Smooth muscle cell (in vitro differentiated cells): ENCODE measurements around the gene OR5AP2. TPM values are rescaled to one million over a fixed set of nuclear protein-coding genes. Genes with fewer than 3 reads are reported as not detected.
A peak's percentile ranks its signal among the peaks of the same experiment; 100 is the strongest.
"Not testable (repeated sequence)": the region's sequence is repeated elsewhere in the genome, so short reads cannot be mapped to it uniquely, and the experiment has no call there.

Experiments used
- DNase-seq: peaks from one replicate; lab custom pipeline; 2025; ENCODE audit not compliant: unreplicated experiment; lab: John Stamatoyannopoulos, UW
- H2AFZ ChIP-seq: fragments of 200-600 bp; sonication (generic); 2 replicates; pipeline ENCODE4 v1.6.0; 2016; ENCODE audit warnings: antibody characterized with exemption, low read depth, mild to moderate bottlenecking
- H3F3A ChIP-seq: fragments of 200-600 bp; sonication (generic); 2 replicates; pipeline ENCODE4 v1.6.0; 2017; ENCODE audit warnings: antibody characterized with exemption, low read depth
- H3K27ac ChIP-seq: fragments of 200-600 bp; sonication (generic); 2 replicates; pipeline ENCODE4 v1.5.1; 2016; ENCODE audit warnings: low read depth, mild to moderate bottlenecking
- H3K27me3 ChIP-seq: fragments of 200-600 bp; sonication (generic); 2 replicates; pipeline ENCODE4 v1.6.1; 2016; ENCODE audit warnings: low read depth, mild to moderate bottlenecking
- H3K36me3 ChIP-seq: fragments of 200-600 bp; sonication (generic); 2 replicates; pipeline ENCODE4 v1.5.1; 2016; ENCODE audit warnings: low read depth
- H3K4me1 ChIP-seq: fragments of 200-600 bp; sonication (generic); 2 replicates; pipeline ENCODE4 v1.5.1; 2016; ENCODE audit warnings: low read depth
- H3K4me2 ChIP-seq: fragments of 200-600 bp; sonication (generic); 2 replicates; pipeline ENCODE4 v1.6.0; 2016; ENCODE audit warnings: mild to moderate bottlenecking
- H3K4me3 ChIP-seq: fragments of 200-600 bp; sonication (generic); 2 replicates; pipeline ENCODE4 v1.5.1; 2016; ENCODE audit warnings: mild to moderate bottlenecking
- H3K79me2 ChIP-seq: fragments of 200-600 bp; sonication (generic); 2 replicates; pipeline ENCODE4 v1.6.0; 2016; ENCODE audit warnings: low read depth, mild to moderate bottlenecking
- H3K9ac ChIP-seq: fragments of 200-600 bp; sonication (generic); 2 replicates; pipeline ENCODE4 v1.6.0; 2016; ENCODE audit warnings: low read depth
- H3K9me3 ChIP-seq: fragments of 200-600 bp; sonication (generic); replicated peaks from 2 replicates; pipeline ENCODE4 v1.5.1; 2016; ENCODE audit warnings: low read depth
- H4K20me1 ChIP-seq: fragments of 200-600 bp; sonication (generic); 2 replicates; pipeline ENCODE4 v1.6.0; 2016; ENCODE audit warnings: low read depth
- WGBS: methylation state at CpG from one replicate; pipeline ENCODE4 v1.1.7; 2016; ENCODE audit warnings: low lambda C conversion rate; 5-methylcytosine and 5-hydroxymethylcytosine counted together
- polyA plus RNA-seq: library from polyadenylated mRNA; unstranded; fragments of >200 nt; fragmentation: Nextera tagmentation; extraction: Ambion mirVana; gene quantifications from 2 replicates; pipeline ENCODE4 v1.2.1, GENCODE V29; 2016
- total RNA-seq: library from RNA; depleted of rRNA; stranded (reverse); fragments of >200 nt; gene quantifications from 2 replicates; pipeline ENCODE4 v1.2.3, GENCODE V29; 2014
- TF ChIP-seq, protein P1 (sequence below): fragments of 200-600 bp; sonication (generic); IDR thresholded peaks from 2 replicates; pipeline ENCODE4 v1.5.1; 2017; ENCODE audit warnings: borderline replicate concordance, mild to moderate bottlenecking, antibody characterized with exemption; ENCODE audit not compliant: insufficient read depth, poor library complexity, severe bottlenecking

Gene OR5AP2
- total and polyA plus RNA-seq, 2 experiments from 2014 or later: not detected

DNA sequence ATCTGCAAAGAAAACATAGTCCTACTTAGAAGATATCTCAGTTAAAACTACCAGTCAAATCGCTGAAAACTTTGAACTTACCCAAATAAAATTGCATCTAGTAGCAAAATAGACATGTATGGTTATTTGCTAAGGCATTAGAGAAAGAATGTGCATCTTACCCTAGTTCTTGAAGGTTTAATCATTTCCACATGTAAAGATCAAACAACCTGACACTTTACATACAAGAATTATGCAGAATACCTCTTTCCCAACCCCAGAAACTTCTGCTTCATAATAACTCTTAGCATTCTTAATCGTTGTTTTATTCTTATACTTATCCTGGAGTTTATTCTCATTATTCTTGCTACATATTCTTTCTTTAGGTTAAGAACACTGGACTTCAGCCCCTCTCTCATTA, 9.9 kb downstream of the OR5AP2 start:
- WGBS: 89% methylated on average over 2 of the region's 2 CpGs
- Histone ChIP-seq H2AFZ (no peak overlapping the region), H3K36me3 (no peaks in the 10 kb centered on the region), H3K79me2 (no peaks in the 10 kb centered on the region), H3K9ac (no peak overlapping the region), H3K4me1 (no peaks in the 10 kb centered on the region), H3K9me3 (no peaks in the 10 kb centered on the region), H4K20me1 (no peaks in the 10 kb centered on the region), H3K4me3 (no peak overlapping the region), H3K27me3 (no peaks in the 10 kb centered on the region), H3F3A (no peaks in the 10 kb centered on the region), H3K4me2 (no peak overlapping the region), H3K27ac (no peak overlapping the region)
- TF ChIP-seq, protein P1, sequence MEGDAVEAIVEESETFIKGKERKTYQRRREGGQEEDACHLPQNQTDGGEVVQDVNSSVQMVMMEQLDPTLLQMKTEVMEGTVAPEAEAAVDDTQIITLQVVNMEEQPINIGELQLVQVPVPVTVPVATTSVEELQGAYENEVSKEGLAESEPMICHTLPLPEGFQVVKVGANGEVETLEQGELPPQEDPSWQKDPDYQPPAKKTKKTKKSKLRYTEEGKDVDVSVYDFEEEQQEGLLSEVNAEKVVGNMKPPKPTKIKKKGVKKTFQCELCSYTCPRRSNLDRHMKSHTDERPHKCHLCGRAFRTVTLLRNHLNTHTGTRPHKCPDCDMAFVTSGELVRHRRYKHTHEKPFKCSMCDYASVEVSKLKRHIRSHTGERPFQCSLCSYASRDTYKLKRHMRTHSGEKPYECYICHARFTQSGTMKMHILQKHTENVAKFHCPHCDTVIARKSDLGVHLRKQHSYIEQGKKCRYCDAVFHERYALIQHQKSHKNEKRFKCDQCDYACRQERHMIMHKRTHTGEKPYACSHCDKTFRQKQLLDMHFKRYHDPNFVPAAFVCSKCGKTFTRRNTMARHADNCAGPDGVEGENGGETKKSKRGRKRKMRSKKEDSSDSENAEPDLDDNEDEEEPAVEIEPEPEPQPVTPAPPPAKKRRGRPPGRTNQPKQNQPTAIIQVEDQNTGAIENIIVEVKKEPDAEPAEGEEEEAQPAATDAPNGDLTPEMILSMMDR: no peak
- DNase-seq: no peak

DNA sequence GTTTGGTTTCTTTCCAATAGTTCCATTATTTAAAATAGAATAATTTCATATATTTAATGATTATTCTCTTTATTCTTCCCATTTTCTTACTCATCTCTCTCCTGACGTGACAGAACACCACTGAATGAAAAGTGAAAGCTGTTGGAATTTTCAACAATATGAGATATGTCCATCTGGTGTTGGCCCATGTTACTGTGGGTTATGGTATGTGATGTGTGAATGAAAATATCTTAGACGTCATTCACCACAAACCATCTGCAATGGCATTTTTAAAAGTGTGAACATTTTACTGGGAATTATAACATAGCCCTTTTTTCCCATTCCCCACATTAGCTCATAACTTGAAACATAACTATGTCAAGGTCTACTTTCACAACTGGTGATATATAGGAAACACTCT, 16.3 kb downstream of the OR5AP2 start:
- Histone ChIP-seq H3K4me2 (no peak overlapping the region), H2AFZ (no peak overlapping the region), H3K36me3 (no peaks in the 10 kb centered on the region), H3K9ac (no peak overlapping the region), H3K9me3 (no peaks in the 10 kb centered on the region), H3F3A (peaks cover 3% of the 10 kb centered on the region), H3K4me3 (no peak overlapping the region), H3K4me1 (peaks cover 4% of the 10 kb centered on the region), H3K79me2 (no peaks in the 10 kb centered on the region), H4K20me1 (no peaks in the 10 kb centered on the region), H3K27ac (no peak overlapping the region), H3K27me3 (no peaks in the 10 kb centered on the region)
- no peak for DNase-seq
- TF ChIP-seq, protein P1: no peak
- WGBS: 59% methylated on average over 2 of the region's 2 CpGs

DNA sequence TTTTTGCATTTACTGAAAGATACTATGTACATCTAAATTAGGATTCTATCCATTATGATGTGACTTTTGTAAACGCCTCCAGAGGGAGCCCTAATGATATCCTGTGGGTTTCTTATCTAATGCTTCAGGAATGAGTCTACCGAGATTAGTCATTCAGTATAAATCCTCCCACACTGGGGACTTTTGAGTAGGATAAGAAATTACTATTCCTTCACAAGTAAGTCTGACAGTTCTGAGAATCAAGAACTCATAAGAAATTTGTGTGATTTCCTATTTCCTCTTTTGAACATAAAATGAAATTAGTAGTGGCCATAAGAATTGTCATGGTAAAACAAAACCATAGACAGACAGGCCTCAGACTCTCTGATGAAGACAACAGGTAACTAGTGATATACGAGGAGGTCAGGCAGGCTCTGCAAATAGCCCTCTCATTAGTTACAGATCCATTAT, 17.6 kb downstream of the OR5AP2 start:
- H3K9me3 ChIP-seq: no peaks in the 10 kb centered on the region
- H3K4me3 ChIP-seq: no peak overlapping the region
- peak overlapping the region; percentile 80 for H3K27ac ChIP-seq
- H3K4me2 ChIP-seq: peak overlapping the region; percentile 58
- H3K36me3 ChIP-seq: no peaks in the 10 kb centered on the region
- TF ChIP-seq, protein P1: peak; percentile 71
- peak overlapping the region; percentile 52 for H3K9ac ChIP-seq
- no peaks in the 10 kb centered on the region for H3K79me2 ChIP-seq
- DNase-seq: no peak
- no peak overlapping the region for H2AFZ ChIP-seq
- H4K20me1 ChIP-seq: no peaks in the 10 kb centered on the region
- H3K4me1 ChIP-seq: peaks cover 4% of the 10 kb centered on the region
- WGBS: 1% methylated on average over 3 of the region's 3 CpGs
- no peaks in the 10 kb centered on the region for H3K27me3 ChIP-seq
- H3F3A ChIP-seq: peaks cover 3% of the 10 kb centered on the region

DNA sequence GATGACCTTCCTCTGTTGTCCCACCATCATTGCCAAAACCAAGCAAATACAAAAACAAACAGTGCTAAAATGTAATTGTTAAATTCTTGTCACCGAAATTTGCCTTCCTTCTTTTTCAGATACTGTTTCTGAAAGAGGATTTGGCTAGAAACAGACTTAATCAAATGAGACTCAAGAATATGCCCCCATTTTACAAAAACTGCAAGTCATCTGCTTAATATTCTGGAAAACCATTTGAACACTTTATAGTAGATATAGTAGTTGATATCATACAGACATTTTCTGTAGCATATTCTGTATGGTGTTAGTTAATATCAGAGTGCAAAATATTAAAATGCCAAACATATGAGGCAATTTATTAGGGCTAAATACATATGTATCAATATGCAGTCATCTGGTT, 31.1 kb downstream of the OR5AP2 start:
- 88% methylated on average over 1 of the region's 1 CpG for WGBS
- no peak overlapping the region for H2AFZ ChIP-seq
- no peaks in the 10 kb centered on the region for H3K9me3 ChIP-seq
- no peak overlapping the region for H3K4me3 ChIP-seq
- no peaks in the 10 kb centered on the region for H3K4me1 ChIP-seq
- TF ChIP-seq, protein P1: no peak
- H3F3A ChIP-seq: no peaks in the 10 kb centered on the region
- no peak overlapping the region for H3K9ac ChIP-seq
- no peak overlapping the region for H3K4me2 ChIP-seq
- DNase-seq: no peak
- H3K27me3 ChIP-seq: no peaks in the 10 kb centered on the region
- H3K36me3 ChIP-seq: no peaks in the 10 kb centered on the region
- no peaks in the 10 kb centered on the region for H3K79me2 ChIP-seq
- no peak overlapping the region for H3K27ac ChIP-seq
- no peaks in the 10 kb centered on the region for H4K20me1 ChIP-seq

DNA sequence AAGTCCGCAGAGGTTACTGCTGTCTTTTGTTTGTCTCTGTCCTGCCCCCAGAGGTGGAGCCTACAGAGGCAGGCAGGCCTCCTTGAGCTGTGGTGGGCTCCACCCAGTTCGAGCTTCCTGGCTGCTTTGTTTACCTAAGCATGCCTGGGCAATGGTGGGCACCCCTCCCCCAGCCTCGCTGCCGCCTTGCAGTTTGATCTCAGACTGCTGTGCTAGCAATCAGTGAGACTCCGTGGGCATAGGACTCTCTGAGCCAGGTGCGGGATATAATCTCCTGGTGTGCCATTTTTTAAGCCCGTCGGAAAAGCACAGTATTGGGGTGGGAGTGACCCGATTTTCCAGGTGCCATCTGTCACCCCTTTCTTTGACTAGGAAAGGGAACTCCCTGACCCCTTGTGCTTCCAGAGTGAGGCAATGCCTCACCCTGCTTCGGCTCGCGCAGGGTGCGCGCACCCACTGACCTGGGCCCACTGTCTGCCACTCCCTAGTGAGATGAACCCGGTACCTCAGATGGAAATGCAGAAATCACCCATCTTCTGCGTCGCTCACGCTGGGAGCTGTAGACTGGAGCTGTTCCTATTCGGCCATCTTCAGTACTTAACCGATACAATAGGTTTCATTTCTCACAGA, 50.0 kb downstream of the OR5AP2 start:
- H3K27me3 ChIP-seq, DNase-seq, H2AFZ ChIP-seq, H3K4me1 ChIP-seq, H3K9ac ChIP-seq, H3K9me3 ChIP-seq, H3K36me3 ChIP-seq, H3K4me3 ChIP-seq, H3F3A ChIP-seq, H4K20me1 ChIP-seq, H3K27ac ChIP-seq, H3K4me2 ChIP-seq, H3K79me2 ChIP-seq: not testable (repeated sequence)
- WGBS: 94% methylated on average over 20 of the region's 20 CpGs
